ENCODE measurements around the gene RXRB. TPM values are rescaled to one million over a fixed set of nuclear protein-coding genes. Genes with fewer than 3 reads are reported as not detected.

The RXRB gene
- total and polyA plus RNA-seq, 2 of the 13 experiments (the other 11 are each of a cell fraction or from before 2014, with no cell fraction given), result 26.7 to 55.7 TPM

DNA sequence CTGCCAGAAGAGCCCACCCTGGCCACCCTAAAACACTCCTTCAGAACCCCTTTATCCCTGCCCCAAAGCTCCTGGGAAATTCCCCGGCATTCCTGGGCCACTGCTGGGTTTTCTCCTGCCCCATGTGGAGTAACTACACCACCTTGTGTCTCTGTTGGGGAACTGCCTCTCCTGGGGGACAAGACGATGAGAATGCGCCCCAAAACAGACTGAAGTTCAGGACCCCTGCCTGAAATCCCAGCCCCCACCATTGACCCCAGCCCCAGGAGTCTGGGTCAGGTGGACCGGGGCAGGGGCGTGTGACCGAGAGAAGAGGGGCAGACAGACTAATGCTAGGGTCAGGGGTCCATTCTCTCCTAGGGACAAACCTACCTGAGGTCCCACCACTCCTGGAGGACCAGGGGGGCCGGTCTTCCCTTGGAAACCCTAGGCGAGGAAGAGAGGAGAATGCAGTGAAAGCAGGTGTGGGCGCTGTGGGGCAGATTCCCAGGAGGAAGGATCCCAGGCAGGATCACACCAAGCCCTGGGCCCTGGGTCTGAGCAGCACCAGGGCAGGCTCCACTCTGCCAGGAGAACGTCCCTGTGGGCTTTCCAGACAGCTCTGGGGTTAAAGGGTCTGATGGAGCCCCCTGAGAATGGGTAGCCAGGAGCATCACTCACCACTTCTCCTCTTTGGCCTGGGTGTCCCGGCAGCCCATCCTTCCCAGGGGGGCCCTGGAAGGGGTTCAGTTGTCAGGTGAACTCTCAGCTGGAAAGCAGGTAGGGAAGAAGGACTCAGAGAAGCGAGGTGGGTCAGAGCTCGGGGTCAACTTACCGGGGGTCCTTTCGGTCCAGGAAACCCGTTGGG is 27.6 kb downstream of the RXRB start (continued):
- TF ChIP-seq ZBTB7B (CRISPR knock-in tag; IDR thresholded peaks at IDR 0.05), result 0 out of 2 replicates have a peak, but pooled peaks have one; percentile 7
- TF ChIP-seq HMGXB4 (CRISPR knock-in tag; IDR thresholded peaks at IDR 0.05; ENCODE audit: borderline replicate concordance in 1 of 2, low read depth in 1 of 2), result peak in 1 of 2 experiments; percentile 37; a peak in 1 of 4 replicates
- TF ChIP-seq KDM2A (CRISPR knock-in tag; IDR thresholded peaks at IDR 0.05; ENCODE audit: borderline replicate concordance, low read depth), result peak; percentile 57; the same call in 1 of the 2 replicates
- no peak for TF ChIP-seq RBAK (CRISPR knock-in tag; IDR thresholded peaks at IDR 0.05)
- TF ChIP-seq NKX3-1 (CRISPR knock-in tag; IDR thresholded peaks at IDR 0.05), result no peak
- 0 out of 2 replicates have a peak, but pooled peaks have one; percentile 45 for TF ChIP-seq ZFP91 (CRISPR knock-in tag; IDR thresholded peaks at IDR 0.05; ENCODE audit: borderline replicate concordance)
- TF ChIP-seq NRL (CRISPR knock-in tag; IDR thresholded peaks at IDR 0.05; ENCODE audit: borderline replicate concordance), result 0 out of 2 replicates have a peak, but pooled peaks have one; percentile 53
- TF ChIP-seq EED (CRISPR knock-in tag; IDR thresholded peaks at IDR 0.05), result 0 out of 2 replicates have a peak, but pooled peaks have one; percentile 16
- peak; percentile 91 for TF ChIP-seq CTCF (CRISPR knock-in tag; IDR thresholded peaks at IDR 0.05)
- TF ChIP-seq, protein P1, sequence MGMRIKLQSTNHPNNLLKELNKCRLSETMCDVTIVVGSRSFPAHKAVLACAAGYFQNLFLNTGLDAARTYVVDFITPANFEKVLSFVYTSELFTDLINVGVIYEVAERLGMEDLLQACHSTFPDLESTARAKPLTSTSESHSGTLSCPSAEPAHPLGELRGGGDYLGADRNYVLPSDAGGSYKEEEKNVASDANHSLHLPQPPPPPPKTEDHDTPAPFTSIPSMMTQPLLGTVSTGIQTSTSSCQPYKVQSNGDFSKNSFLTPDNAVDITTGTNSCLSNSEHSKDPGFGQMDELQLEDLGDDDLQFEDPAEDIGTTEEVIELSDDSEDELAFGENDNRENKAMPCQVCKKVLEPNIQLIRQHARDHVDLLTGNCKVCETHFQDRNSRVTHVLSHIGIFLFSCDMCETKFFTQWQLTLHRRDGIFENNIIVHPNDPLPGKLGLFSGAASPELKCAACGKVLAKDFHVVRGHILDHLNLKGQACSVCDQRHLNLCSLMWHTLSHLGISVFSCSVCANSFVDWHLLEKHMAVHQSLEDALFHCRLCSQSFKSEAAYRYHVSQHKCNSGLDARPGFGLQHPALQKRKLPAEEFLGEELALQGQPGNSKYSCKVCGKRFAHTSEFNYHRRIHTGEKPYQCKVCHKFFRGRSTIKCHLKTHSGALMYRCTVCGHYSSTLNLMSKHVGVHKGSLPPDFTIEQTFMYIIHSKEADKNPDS (CRISPR knock-in tag; IDR thresholded peaks at IDR 0.05), result no peak
- TF ChIP-seq, protein P2, sequence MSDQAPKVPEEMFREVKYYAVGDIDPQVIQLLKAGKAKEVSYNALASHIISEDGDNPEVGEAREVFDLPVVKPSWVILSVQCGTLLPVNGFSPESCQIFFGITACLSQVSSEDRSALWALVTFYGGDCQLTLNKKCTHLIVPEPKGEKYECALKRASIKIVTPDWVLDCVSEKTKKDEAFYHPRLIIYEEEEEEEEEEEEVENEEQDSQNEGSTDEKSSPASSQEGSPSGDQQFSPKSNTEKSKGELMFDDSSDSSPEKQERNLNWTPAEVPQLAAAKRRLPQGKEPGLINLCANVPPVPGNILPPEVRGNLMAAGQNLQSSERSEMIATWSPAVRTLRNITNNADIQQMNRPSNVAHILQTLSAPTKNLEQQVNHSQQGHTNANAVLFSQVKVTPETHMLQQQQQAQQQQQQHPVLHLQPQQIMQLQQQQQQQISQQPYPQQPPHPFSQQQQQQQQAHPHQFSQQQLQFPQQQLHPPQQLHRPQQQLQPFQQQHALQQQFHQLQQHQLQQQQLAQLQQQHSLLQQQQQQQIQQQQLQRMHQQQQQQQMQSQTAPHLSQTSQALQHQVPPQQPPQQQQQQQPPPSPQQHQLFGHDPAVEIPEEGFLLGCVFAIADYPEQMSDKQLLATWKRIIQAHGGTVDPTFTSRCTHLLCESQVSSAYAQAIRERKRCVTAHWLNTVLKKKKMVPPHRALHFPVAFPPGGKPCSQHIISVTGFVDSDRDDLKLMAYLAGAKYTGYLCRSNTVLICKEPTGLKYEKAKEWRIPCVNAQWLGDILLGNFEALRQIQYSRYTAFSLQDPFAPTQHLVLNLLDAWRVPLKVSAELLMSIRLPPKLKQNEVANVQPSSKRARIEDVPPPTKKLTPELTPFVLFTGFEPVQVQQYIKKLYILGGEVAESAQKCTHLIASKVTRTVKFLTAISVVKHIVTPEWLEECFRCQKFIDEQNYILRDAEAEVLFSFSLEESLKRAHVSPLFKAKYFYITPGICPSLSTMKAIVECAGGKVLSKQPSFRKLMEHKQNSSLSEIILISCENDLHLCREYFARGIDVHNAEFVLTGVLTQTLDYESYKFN (CRISPR knock-in tag; conservative IDR thresholded peaks at IDR 0.05), result no peak
